Esophagus muscularis mucosa (tissue), 3 donors: Measurements from ENCODE around the gene ZNF414.

Source experiments
- CTCF ChIP-seq, 3 experiments: fragments of 200-600 bp in 2 of 3; fragments of 450-650 bp in 1 of 3; sonication (generic) in 2 of 3; IDR thresholded peaks; one replicate each; pipeline ENCODE4 v1.5.1; 2017 to 2019; ENCODE audit warnings: antibody characterized with exemption in 3 of 3, mild to moderate bottlenecking in 2 of 3, moderate library complexity in 1 of 3
- POLR2AphosphoS5 ChIP-seq, 2 donors: sonication (generic); formaldehyde crosslinking; IDR thresholded peaks; one replicate each; pipeline ENCODE4 v1.6.1; 2017; ENCODE audit warnings: antibody characterized with exemption in 2 of 2

- no peak for TF ChIP-seq CTCF (IDR thresholded peaks at IDR 0.05)
- no peak for TF ChIP-seq POLR2AphosphoS5 (IDR thresholded peaks at IDR 0.05)
Measured at GRCh38 chr19:8528500-8528899, 14.5 kb upstream of the ZNF414 start.
